ENCODE data around the gene CETN1.

The CETN1 gene

GRCh38 chr18:580154-580553, at the start of gene CETN1:
Gene CETN1, plus strand, starts transcription at chr18:580380. Its CDS starts 29 bp downstream, at chr18:580409.
- no peaks in the 10 kb centered on the region for H3K36me3 ChIP-seq (ENCODE audit: control insufficient read depth, insufficient read depth, low read length)
- no peak within 1 kb of the TSS for H3K27ac ChIP-seq (ENCODE audit: low read depth, low read length)
- H3K4me1 ChIP-seq (ENCODE audit: control insufficient read depth, insufficient read depth, low read length), result peaks cover 7% of the 10 kb centered on the region

DNA sequence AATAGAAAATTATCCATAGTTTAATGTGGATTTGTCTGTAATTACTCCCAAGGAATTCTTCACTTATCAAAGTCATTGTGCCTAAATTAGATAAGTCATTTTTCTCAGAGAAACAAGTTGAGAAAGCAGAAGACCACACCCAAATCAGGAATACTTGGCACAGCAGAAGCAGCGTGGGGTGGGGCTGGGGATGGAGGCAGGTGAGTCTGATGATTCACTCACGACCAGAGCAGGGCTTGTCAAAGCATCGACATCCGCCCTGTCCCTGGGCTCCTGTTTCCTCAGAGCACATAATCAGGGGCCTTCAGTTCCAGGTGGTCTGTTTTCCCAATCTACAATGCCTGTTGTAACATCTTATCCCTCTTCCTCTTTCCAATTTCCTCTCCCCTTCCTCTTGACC, 48.2 kb upstream of the CETN1 start:
- no peak overlapping the region for H3K4me3 ChIP-seq (ENCODE audit: low read length)
- H3K27ac ChIP-seq (ENCODE audit: low read depth, low read length), result no peak overlapping the region
- no peaks in the 10 kb centered on the region for H3K27me3 ChIP-seq (ENCODE audit: control insufficient read depth, insufficient read depth, low read length)
- H3K9ac ChIP-seq (ENCODE audit: low read length), result no peak overlapping the region
- H3K36me3 ChIP-seq (ENCODE audit: control insufficient read depth, insufficient read depth, low read length), result no peaks in the 10 kb centered on the region
- H3K4me1 ChIP-seq (ENCODE audit: control insufficient read depth, insufficient read depth, low read length), result no peaks in the 10 kb centered on the region

More at GRCh38 chr18:580154-580553, at the start of gene CETN1:
- no peaks in the 10 kb centered on the region for H3K27me3 ChIP-seq (ENCODE audit: control insufficient read depth, insufficient read depth, low read length)
- H3K4me3 ChIP-seq (ENCODE audit: low read length), result no peak within 1 kb of the TSS
- H3K9ac ChIP-seq (ENCODE audit: low read length), result no peak within 1 kb of the TSS

- H3K27me3 ChIP-seq (ENCODE audit: control insufficient read depth, insufficient read depth, low read length), result no peaks in the 10 kb centered on the region
- H3K4me3 ChIP-seq (ENCODE audit: low read length), result no peak overlapping the region
- no peak overlapping the region for H3K9ac ChIP-seq (ENCODE audit: low read length)
- no peaks in the 10 kb centered on the region for H3K36me3 ChIP-seq (ENCODE audit: control insufficient read depth, insufficient read depth, low read length)
- H3K27ac ChIP-seq (ENCODE audit: low read depth, low read length), result no peak overlapping the region
- no peaks in the 10 kb centered on the region for H3K4me1 ChIP-seq (ENCODE audit: control insufficient read depth, insufficient read depth, low read length)
Measured at GRCh38 chr18:532632-533031, 47.5 kb upstream of the CETN1 start.

DNA sequence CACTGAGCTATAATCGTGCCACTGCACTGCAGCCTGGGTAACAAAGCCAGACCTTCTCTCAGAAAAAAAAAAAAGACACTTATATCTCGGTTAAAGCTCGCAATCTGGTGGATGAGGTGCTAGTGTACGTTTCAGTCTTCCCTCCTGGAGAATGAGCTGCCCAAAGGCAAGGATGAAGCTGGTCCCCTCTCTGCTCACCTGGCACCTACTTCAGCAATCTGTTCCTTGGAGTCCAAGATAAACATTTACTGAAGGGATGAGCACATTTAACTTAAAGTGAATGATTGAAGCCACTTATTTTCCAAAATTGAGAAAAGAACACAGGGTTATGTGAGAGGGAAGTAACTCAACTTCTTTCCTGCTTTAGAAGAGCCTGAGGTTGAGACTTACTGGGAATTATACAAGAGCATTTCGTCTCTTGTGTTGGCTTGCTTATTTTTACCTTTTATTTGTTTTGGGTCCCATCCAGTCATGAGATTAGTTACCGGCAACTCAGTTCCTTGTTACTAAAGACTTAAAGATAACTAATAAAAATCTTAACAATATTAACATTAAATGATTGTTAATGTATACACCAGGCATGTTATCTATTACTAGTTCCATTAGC, 46.1 kb upstream of the CETN1 start:
- Histone ChIP-seq H3K4me1 (ENCODE audit: control insufficient read depth, insufficient read depth, low read length) (no peaks in the 10 kb centered on the region), H3K36me3 (ENCODE audit: control insufficient read depth, insufficient read depth, low read length) (no peaks in the 10 kb centered on the region), H3K27me3 (ENCODE audit: control insufficient read depth, insufficient read depth, low read length) (no peaks in the 10 kb centered on the region), H3K27ac (ENCODE audit: low read depth, low read length) (no peak overlapping the region), H3K9ac (ENCODE audit: low read length) (no peak overlapping the region), H3K4me3 (ENCODE audit: low read length) (no peak overlapping the region)

- H3K4me1 ChIP-seq (ENCODE audit: control insufficient read depth, insufficient read depth, low read length), result no peaks in the 10 kb centered on the region
- no peaks in the 10 kb centered on the region for H3K27me3 ChIP-seq (ENCODE audit: control insufficient read depth, insufficient read depth, low read length)
- H3K36me3 ChIP-seq (ENCODE audit: control insufficient read depth, insufficient read depth, low read length), result no peaks in the 10 kb centered on the region
- H3K4me3 ChIP-seq (ENCODE audit: low read length), result no peak overlapping the region
- no peak overlapping the region for H3K27ac ChIP-seq (ENCODE audit: low read depth, low read length)
- no peak overlapping the region for H3K9ac ChIP-seq (ENCODE audit: low read length)
Measured at GRCh38 chr18:543447-544078, 36.6 kb upstream of the CETN1 start.

- Histone ChIP-seq H3K27me3 (ENCODE audit: control insufficient read depth, insufficient read depth, low read length) (no peaks in the 10 kb centered on the region), H3K4me3 (ENCODE audit: low read length) (no peak overlapping the region), H3K4me1 (ENCODE audit: control insufficient read depth, insufficient read depth, low read length) (no peaks in the 10 kb centered on the region), H3K36me3 (ENCODE audit: control insufficient read depth, insufficient read depth, low read length) (no peaks in the 10 kb centered on the region), H3K27ac (ENCODE audit: low read depth, low read length) (no peak overlapping the region), H3K9ac (ENCODE audit: low read length) (no peak overlapping the region)
Measured at GRCh38 chr18:549967-550366, 30.2 kb upstream of the CETN1 start.

DNA sequence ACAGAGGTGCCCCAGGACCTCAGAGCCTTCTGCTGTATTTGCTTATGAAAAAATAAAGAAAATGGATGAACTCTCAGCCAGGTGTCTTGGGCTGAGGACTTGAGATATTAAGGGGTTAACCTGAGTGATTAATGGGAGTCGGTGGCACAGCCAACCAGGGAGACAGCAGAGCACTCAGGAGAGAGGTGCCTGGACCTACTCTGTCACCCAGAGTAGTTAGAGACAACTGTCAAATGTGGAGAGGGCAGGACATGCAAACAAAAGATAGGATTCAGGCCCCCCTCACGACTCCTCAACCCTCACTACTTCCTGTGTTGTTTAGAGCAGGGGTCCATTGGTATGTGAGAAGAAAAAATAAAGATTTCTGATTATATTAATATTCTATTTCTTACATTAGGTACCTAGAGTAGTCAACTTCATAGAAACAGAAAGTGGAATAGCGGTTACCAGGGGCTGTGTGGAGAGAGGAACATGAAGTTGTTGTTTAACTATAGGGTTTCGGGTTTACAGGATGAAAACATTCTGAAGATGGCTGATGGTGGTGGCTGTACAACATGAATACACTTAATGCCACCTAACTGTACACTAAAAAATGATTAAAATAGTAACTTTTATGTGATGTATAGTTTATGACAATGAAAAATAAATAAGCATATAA, 28.6 kb upstream of the CETN1 start:
- no peaks in the 10 kb centered on the region for H3K4me1 ChIP-seq (ENCODE audit: control insufficient read depth, insufficient read depth, low read length)
- H3K27ac ChIP-seq (ENCODE audit: low read depth, low read length), result no peak overlapping the region
- H3K27me3 ChIP-seq (ENCODE audit: control insufficient read depth, insufficient read depth, low read length), result no peaks in the 10 kb centered on the region
- no peak overlapping the region for H3K4me3 ChIP-seq (ENCODE audit: low read length)
- no peak overlapping the region for H3K9ac ChIP-seq (ENCODE audit: low read length)
- no peaks in the 10 kb centered on the region for H3K36me3 ChIP-seq (ENCODE audit: control insufficient read depth, insufficient read depth, low read length)

GRCh38 chr18:555705-556457, 24.3 kb upstream of the CETN1 start:
- H3K27ac ChIP-seq (ENCODE audit: low read depth, low read length), result no peak overlapping the region
- no peak overlapping the region for H3K9ac ChIP-seq (ENCODE audit: low read length)
- no peaks in the 10 kb centered on the region for H3K36me3 ChIP-seq (ENCODE audit: control insufficient read depth, insufficient read depth, low read length)

DNA sequence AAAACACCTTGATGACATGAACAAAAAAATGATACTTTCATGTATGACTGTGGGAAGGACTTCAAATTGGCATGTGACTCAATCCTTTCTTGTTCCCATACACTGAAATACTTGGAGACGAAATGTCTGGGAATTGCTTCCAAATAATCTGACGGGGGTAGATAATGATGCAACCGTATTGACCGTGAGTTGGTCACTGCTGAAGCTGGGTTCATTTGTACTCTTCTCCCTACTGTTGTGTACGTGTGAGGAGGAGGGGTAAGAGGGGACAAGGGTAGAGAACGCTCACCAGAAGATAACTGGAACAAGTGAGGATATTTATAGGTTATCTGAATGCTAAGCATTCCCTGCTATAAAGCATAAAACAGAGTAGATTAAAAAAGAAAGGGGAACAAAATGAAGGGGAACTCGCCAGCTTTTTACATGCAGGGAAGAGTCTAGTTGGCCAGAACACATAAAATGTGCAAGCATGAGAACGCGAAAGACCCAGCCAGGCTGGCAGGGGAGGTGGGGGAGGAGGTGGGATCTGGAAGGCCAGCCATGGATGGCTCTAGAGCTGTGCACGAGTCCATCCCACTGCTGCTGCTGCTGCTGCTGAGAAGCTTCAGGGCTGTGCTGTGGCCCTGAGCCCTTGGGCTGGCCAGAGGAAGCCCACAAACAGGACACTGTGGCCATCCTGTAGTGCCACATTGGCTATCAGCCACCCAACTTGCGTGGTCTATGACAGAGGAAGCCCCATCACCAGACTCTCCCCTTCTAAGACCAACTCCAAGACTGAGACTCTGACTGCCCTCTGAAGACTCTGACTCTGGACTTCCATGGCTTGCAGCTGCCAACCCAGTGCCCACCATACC, 15.2 kb upstream of the CETN1 start:
- Histone ChIP-seq H3K4me3 (ENCODE audit: low read length) (no peak overlapping the region), H3K27me3 (ENCODE audit: control insufficient read depth, insufficient read depth, low read length) (no peaks in the 10 kb centered on the region), H3K36me3 (ENCODE audit: control insufficient read depth, insufficient read depth, low read length) (no peaks in the 10 kb centered on the region), H3K4me1 (ENCODE audit: control insufficient read depth, insufficient read depth, low read length) (no peaks in the 10 kb centered on the region), H3K9ac (ENCODE audit: low read length) (no peak overlapping the region), H3K27ac (ENCODE audit: low read depth, low read length) (no peak overlapping the region)

More at GRCh38 chr18:555705-556457, 24.3 kb upstream of the CETN1 start:
- no peak overlapping the region for H3K4me3 ChIP-seq (ENCODE audit: low read length)
- H3K27me3 ChIP-seq (ENCODE audit: control insufficient read depth, insufficient read depth, low read length), result no peaks in the 10 kb centered on the region
- no peaks in the 10 kb centered on the region for H3K4me1 ChIP-seq (ENCODE audit: control insufficient read depth, insufficient read depth, low read length)

- no peaks in the 10 kb centered on the region for H3K4me1 ChIP-seq (ENCODE audit: control insufficient read depth, insufficient read depth, low read length)
Measured at GRCh38 chr18:565562-566061, 14.6 kb upstream of the CETN1 start.

DNA sequence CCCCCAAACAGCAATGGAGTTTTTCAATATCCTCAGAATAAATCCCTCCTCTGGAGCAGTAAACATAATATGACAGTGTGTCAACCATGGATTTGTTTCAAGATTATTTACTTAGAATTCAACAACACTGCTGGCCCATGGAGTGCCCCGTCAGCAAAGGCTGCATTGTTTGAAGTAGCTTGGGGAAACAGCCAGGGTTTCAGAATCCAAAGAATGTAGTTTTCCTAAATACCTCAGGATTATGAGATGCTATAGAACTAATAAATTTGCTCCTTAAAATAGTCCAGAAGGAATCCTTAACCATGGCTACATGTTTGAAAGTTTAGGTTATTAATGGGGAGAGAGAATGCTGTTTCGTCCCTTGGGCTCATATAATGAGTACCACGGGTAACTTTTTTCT, 13.1 kb upstream of the CETN1 start:
- H3K27me3 ChIP-seq (ENCODE audit: control insufficient read depth, insufficient read depth, low read length), result no peaks in the 10 kb centered on the region
- no peak overlapping the region for H3K4me3 ChIP-seq (ENCODE audit: low read length)
- H3K36me3 ChIP-seq (ENCODE audit: control insufficient read depth, insufficient read depth, low read length), result no peaks in the 10 kb centered on the region
- H3K4me1 ChIP-seq (ENCODE audit: control insufficient read depth, insufficient read depth, low read length), result no peaks in the 10 kb centered on the region
- H3K9ac ChIP-seq (ENCODE audit: low read length), result no peak overlapping the region
- H3K27ac ChIP-seq (ENCODE audit: low read depth, low read length), result no peak overlapping the region

More at GRCh38 chr18:565562-566061, 14.6 kb upstream of the CETN1 start:
- no peak overlapping the region for H3K9ac ChIP-seq (ENCODE audit: low read length)
- no peak overlapping the region for H3K4me3 ChIP-seq (ENCODE audit: low read length)
- no peak overlapping the region for H3K27ac ChIP-seq (ENCODE audit: low read depth, low read length)
- H3K27me3 ChIP-seq (ENCODE audit: control insufficient read depth, insufficient read depth, low read length), result no peaks in the 10 kb centered on the region
- H3K36me3 ChIP-seq (ENCODE audit: control insufficient read depth, insufficient read depth, low read length), result no peaks in the 10 kb centered on the region
